Measurements from ENCODE around the gene IDH3G.

Gene IDH3G

DNA sequence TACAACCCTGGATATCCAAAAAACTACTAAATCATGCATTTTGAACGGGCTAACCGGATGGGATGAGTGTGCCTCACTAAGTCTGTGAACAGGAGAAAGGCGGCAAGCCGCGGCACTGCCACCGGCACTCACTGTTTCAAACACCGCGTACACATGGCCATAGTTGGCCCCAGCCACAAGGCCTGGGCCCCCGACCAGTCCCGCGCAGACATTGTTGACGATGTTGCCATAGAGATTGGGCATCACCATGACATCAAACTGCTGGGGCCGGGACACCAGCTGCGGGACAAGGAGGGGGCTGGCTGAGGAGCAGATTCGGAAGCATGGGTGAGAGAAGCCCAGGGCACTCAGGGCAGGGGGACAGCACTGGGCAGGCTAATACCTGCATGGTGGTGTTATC is 7.5 kb downstream of the IDH3G start:
- Mint-ChIP-seq H3K27me3 (no peaks in the 10 kb centered on the region), H3K4me3 (no peak overlapping the region), H3K4me1 (no peaks in the 10 kb centered on the region), H3K36me3 (peaks cover 6% of the 10 kb centered on the region), H3K27ac (no peak overlapping the region), H3K9me3 (no peaks in the 10 kb centered on the region)
- CTCF ChIA-PET, result no interaction called here
- no peak for DNase-seq

DNA sequence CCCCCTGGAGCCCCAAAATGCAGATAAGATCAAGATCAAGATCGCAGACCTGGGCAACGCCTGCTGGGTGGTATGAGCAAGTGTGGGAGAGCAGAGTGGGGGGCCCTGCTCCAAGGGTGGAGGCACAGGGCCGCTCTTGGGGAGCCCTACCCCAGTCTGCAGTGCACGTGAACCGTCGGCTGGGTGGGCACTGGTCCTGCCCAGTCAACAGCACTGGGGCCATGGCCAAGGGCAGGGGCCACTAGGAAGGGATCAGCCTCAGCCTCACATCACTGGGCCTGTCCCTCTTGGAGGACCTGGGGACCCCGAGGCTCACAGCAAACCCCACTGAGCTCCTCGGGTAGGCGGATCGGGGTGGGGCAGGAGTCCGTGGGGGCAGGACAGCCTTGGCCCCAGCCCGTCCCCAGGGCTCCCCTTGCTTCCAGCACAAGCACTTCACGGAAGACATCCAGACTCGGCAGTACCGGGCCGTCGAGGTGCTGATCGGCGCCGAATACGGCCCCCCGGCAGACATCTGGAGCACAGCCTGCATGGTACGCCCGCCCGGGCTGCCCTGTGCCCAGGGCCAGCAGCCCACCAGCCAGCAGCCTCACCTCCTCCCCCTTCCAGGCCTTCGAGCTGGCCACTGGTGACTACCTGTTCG is 9.7 kb downstream of the IDH3G start:
- H3K27me3 Mint-ChIP-seq, result peaks cover 18% of the 10 kb centered on the region
- no peak overlapping the region for H3K4me3 Mint-ChIP-seq
- no peaks in the 10 kb centered on the region for H3K9me3 Mint-ChIP-seq
- CTCF ChIA-PET, result no interaction called here
- H3K27ac Mint-ChIP-seq, result no peak overlapping the region
- no peaks in the 10 kb centered on the region for H3K4me1 Mint-ChIP-seq
- peaks cover 2% of the 10 kb centered on the region for H3K36me3 Mint-ChIP-seq
- no peak for DNase-seq

DNA sequence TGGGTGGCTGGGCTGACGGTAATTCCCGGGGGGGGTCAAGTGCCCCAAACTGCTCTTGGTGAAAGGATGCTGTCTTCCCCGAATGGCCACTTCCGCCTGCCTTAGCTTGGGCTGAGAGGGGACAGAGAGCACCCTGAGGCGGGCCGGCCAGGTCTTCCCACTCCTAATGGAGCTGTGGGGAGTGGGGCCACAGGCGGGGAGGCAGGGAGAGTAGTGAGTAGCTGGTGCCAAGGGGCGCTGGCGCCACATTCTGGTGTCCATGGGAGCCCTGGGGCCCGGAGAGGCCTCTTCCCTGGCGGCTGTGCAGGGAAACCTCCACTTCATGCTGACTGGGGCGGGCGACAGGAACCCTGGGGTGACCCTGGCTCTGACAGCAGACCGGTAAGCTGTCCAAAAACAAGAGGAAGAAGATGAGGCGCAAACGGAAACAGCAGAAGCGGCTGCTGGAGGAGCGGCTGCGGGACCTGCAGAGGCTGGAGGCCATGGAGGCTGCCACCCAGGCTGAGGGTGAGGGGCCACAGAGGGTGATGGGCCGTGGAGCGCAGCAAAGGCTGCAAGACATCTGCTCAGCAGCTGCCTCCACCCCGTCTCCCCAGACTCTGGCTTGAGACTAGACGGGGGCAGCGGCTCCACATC is 10.7 kb downstream of the IDH3G start:
- H3K27ac Mint-ChIP-seq, result no peak overlapping the region
- no peaks in the 10 kb centered on the region for H3K4me1 Mint-ChIP-seq
- CTCF ChIA-PET, result no interaction called here
- no peak for DNase-seq
- H3K9me3 Mint-ChIP-seq, result no peaks in the 10 kb centered on the region
- no peak overlapping the region for H3K4me3 Mint-ChIP-seq
- H3K27me3 Mint-ChIP-seq, result peaks cover 26% of the 10 kb centered on the region
- no peaks in the 10 kb centered on the region for H3K36me3 Mint-ChIP-seq

DNA sequence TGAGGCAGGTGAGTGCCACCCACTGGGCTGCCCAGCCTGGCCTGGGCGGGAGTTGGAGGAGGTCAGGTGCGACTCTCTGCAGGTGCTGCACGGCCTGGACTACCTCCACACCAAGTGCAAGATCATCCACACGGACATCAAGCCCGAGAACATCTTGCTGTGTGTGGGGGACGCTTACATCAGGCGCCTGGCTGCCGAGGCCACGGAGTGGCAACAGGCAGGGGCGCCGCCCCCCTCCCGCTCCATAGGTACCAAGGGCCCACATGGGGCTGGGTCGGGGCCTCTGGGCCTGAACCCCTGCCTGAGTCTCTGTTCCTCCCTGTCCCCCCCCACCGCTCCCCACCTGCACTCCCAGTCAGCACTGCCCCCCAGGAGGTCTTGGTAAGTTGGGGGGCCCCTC is 11.3 kb downstream of the IDH3G start:
- H3K27ac Mint-ChIP-seq, result no peak overlapping the region
- no peak overlapping the region for H3K4me3 Mint-ChIP-seq
- CTCF ChIA-PET, result no interaction called here
- DNase-seq, result no peak
- peaks cover 29% of the 10 kb centered on the region for H3K27me3 Mint-ChIP-seq
- H3K36me3 Mint-ChIP-seq, result no peaks in the 10 kb centered on the region
- no peaks in the 10 kb centered on the region for H3K4me1 Mint-ChIP-seq
- no peaks in the 10 kb centered on the region for H3K9me3 Mint-ChIP-seq

DNA sequence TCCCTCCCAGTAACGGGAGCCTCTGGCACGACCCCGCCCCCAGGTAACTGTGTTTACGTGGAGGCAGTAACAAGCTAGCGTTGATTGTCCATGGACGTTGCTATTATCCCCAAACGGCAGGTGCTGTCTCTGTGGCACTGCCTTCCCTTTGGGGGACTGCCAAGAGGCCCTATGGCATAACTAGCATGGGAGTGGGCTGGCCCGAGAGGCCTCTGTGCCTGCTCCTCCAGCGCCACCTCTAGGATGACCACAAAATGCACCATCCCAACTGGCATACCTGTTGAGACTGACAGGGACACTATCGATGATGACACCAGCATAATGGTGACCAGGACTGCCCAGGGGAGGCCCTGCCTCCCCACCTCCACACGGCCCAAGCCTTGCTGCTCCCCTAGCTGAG is 11.9 kb downstream of the IDH3G start:
- Mint-ChIP-seq H3K36me3 (no peaks in the 10 kb centered on the region), H3K9me3 (no peaks in the 10 kb centered on the region), H3K27ac (no peak overlapping the region), H3K27me3 (peaks cover 29% of the 10 kb centered on the region), H3K4me3 (no peak overlapping the region), H3K4me1 (no peaks in the 10 kb centered on the region)
- CTCF ChIA-PET, result no interaction called here
- no peak for DNase-seq

DNA sequence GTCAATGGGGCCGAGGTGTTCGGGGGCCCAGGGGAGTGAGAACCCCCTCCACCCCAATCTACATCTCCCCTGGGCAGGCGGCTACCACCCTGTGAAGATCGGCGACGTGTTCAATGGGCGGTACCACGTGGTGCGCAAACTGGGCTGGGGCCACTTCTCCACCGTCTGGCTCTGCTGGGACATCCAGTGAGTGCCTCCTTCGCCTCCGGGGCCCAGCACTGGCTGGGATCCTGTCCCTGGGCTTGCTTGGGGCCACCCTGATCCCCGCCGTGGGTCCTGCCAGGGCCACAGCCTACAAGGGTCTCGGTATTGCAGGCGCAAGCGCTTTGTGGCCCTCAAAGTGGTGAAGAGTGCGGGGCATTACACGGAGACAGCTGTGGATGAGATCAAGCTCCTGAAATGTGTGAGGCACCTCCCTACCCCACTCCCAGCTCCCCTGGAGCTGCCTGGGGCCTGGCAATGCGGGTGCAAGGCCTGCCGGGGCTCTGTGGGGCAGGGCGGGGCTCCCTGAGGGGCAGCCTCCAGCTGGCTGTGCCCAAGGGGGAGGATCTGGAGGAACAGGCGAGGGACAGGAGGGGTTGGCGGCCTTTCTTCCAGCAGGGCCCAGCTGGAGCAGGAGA is 12.6 kb downstream of the IDH3G start:
- H3K27ac Mint-ChIP-seq, result no peak overlapping the region
- H3K36me3 Mint-ChIP-seq, result no peaks in the 10 kb centered on the region
- DNase-seq, result no peak
- H3K27me3 Mint-ChIP-seq, result peaks cover 29% of the 10 kb centered on the region
- no peaks in the 10 kb centered on the region for H3K9me3 Mint-ChIP-seq
- CTCF ChIA-PET, result no interaction called here
- H3K4me1 Mint-ChIP-seq, result no peaks in the 10 kb centered on the region
- H3K4me3 Mint-ChIP-seq, result no peak overlapping the region

DNA sequence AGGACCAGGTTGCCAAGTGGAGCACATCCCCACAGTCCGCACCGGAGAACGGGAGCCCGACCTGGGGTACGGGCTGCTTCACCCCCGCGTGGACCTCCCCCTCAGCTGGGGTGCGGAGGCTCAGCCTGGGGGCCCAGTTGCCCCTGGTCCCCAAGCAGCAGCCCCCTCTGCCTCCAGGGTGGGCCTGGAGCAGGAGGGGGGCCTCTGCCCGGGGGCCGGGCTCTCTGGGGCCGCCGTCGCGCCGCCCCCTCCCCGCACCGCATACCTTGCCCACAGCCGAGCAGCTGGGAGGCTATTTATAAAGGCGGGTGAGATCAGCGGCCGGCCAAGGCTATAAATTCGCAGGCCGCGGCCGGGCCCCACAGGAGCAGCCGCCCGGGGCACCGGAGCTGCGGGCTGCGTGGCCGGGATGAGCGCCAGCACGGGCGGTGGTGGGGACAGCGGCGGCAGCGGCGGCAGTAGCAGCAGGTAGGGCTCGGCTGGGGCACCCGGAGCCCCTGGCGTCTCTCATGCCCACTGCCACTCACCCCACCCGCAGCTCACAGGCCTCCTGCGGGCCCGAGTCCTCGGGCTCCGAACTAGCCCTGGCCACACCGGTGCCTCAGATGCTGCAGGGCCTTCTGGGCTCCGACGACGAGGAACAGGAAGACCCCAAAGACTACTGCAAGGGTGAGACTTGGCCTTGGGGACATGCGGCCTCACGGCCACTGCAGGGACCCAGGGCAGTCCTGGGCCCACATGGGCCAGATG is 13.3 kb downstream of the IDH3G start, which contains the start of gene SRPK3:
SRPK3 (plus strand) TSS at position 364 of the 750 bp plus-strand sequence; CDS start at position 410, 46 bp downstream.
- CTCF ChIA-PET, result no interaction called here
- Mint-ChIP-seq H3K9me3 (no peaks in the 10 kb centered on the region), H3K4me3 (no peak within 1 kb of the TSS), H3K36me3 (no peaks in the 10 kb centered on the region), H3K27ac (peak within 1 kb of the TSS; percentile 49), H3K27me3 (peaks cover 29% of the 10 kb centered on the region), H3K4me1 (no peaks in the 10 kb centered on the region)
- no peak for DNase-seq

DNA sequence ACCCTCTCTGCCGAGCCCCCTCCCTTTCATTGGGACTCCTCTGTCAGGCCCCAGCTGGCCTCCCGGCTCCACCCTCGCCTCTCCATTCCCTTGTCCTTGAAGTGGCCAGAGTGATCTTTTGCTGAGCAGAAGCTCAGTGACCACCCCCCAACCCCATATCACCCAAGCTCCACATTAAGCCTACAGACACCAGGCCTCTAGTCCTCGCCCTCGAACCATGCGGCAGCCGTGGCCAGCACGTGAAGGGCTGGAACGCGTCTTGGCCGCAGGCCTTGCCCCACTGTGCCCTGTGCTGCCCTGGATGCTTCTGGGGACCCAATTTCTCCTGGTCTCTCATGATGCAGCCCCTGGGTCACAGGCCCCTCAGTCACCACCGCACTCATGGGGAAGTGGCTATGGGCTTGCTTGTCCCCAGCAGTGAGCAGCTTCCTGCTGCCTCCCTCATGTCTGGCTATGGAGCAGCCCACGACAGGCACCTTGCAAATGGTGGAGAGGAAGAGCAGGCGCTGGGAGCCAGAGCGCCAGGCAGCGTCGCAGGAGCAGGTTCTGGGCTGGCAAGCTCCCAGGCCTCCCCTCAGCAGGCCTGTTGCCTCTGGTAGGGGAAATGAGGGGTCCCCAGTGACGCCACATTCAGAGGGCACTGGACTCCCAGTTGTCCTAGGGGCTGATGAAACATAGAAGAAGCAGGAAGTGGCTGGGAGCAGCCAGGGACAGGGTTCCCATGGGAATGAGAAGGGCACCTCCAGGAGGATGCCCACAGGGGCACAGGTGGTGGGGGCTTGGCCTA is 14.1 kb downstream of the IDH3G start:
- peaks cover 29% of the 10 kb centered on the region for H3K27me3 Mint-ChIP-seq
- H3K4me3 Mint-ChIP-seq, result no peak overlapping the region
- no peaks in the 10 kb centered on the region for H3K36me3 Mint-ChIP-seq
- H3K4me1 Mint-ChIP-seq, result no peaks in the 10 kb centered on the region
- DNase-seq, result no peak
- no peaks in the 10 kb centered on the region for H3K9me3 Mint-ChIP-seq
- H3K27ac Mint-ChIP-seq, result peak overlapping the region; percentile 49
- CTCF ChIA-PET, result no interaction called here

DNA sequence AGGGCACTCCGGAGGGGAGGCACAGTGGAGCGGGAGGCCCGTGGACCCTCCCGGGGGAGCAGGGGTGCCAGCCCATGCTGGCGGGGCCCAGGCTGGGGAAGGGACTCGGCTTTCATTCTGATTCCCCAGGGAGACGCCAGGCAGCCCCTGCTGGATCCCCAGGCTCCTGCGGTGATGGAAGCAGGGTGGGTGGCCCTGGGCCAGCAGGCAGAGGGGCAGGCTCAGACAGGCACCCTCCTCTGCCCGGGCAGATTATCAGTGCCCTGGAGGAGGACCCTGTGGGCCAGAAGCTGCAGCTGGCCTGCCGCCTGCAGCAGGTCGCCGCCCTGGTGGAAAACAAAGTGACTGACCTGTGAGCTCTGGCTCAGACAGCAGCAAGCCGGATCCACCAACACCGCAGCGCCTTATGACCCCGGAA is 15.5 kb downstream of the IDH3G start:
- Mint-ChIP-seq H3K9me3 (no peaks in the 10 kb centered on the region), H3K36me3 (no peaks in the 10 kb centered on the region), H3K27me3 (peaks cover 29% of the 10 kb centered on the region), H3K4me1 (no peaks in the 10 kb centered on the region), H3K4me3 (no peak overlapping the region), H3K27ac (no peak overlapping the region)
- CTCF ChIA-PET, result no interaction called here
- no peak for DNase-seq

DNA sequence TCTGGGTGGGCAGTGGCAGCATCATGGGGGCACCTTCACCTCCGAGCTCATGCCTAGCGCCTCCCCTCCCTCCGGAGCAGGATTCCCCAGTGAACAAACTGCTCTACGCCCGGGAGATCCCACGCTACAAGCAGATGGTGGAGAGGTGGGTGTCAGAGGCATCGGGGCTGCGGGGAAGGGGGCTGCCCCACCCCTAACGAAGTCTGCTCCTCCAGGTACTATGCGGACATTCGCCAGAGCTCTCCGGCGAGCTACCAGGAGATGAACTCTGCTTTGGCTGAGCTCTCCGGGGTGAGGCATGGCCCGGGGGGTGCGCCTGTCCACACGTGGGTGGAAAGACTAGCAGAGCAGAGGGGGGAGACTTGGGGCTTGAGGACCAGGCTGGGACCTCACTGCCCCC is 16.0 kb downstream of the IDH3G start:
- CTCF ChIA-PET, result no interaction called here
- Mint-ChIP-seq H3K9me3 (no peaks in the 10 kb centered on the region), H3K36me3 (no peaks in the 10 kb centered on the region), H3K4me1 (no peaks in the 10 kb centered on the region), H3K27me3 (peaks cover 29% of the 10 kb centered on the region), H3K27ac (no peak overlapping the region), H3K4me3 (no peak overlapping the region)
- DNase-seq, result no peak

DNA sequence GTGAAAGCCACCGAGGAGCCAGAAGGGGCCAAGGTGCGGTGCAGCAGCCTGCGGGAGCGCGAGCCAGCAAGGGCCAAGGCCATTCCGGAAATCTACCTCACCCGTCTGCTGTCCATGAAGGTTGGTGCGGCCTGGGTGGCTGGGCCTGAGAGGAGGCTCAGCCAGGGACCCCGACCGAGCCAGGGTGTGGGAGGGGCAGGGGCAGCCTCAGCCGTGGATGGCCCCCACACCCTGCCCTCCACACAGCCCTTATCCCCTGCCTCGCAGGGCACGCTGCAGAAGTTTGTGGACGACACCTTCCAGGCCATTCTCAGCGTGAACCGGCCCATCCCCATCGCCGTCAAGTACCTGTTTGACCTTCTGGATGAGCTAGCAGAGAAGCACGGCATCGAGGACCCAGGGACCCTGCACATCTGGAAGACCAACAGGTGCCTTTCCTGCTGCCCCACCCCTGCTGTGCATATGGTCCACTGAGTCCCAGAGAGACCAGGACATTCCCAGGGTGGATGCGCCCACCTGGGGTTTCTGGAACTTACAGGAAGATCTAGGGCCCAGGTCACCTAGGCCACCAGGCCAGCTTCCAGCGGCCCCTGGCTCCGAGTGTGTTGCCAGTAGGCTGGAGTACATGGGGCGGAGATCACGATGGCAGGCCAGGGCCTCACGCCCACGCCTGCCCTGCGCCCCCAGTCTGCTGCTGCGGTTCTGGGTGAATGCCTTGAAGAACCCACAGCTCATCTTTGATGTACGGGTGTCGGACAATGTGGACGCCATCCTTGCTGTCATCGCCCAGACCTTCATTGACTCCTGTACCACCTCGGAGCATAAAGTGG is 16.7 kb downstream of the IDH3G start:
- no peaks in the 10 kb centered on the region for H3K4me1 Mint-ChIP-seq
- no peak overlapping the region for H3K4me3 Mint-ChIP-seq
- no peaks in the 10 kb centered on the region for H3K36me3 Mint-ChIP-seq
- peak; percentile 3 for DNase-seq
- no peak overlapping the region for H3K27ac Mint-ChIP-seq
- CTCF ChIA-PET, result interaction anchor here (0.5 kb wide), 1 partner anchor 74 kb away, joined by 3 read pairs; no protein-coding TSS in a partner anchor
- H3K27me3 Mint-ChIP-seq, result peaks cover 29% of the 10 kb centered on the region
- no peaks in the 10 kb centered on the region for H3K9me3 Mint-ChIP-seq

DNA sequence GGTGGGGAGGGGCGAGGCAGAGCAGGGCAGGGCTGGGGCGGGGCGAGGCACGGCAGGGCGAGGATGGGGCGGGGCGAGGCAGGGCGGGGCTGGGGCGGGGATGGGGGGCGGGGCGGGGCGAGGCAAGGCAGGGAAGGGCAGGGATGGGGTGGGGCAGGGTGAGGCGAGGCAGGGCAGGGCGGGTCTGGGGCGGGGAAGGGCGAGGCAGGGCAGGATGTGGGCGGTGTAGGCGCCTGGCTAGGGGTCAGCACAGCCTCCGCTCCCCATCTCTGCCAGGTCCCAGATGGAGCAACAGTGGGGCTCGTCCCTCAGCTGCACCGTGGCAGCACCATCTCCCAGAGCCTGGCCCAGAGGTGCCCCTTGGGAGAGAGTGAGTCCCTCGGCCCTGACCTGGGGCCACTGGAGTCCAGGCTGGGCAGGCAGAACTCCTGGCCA is 17.5 kb downstream of the IDH3G start:
- no peaks in the 10 kb centered on the region for H3K36me3 Mint-ChIP-seq
- CTCF ChIA-PET, result no interaction called here
- H3K4me3 Mint-ChIP-seq, result no peak overlapping the region

DNA sequence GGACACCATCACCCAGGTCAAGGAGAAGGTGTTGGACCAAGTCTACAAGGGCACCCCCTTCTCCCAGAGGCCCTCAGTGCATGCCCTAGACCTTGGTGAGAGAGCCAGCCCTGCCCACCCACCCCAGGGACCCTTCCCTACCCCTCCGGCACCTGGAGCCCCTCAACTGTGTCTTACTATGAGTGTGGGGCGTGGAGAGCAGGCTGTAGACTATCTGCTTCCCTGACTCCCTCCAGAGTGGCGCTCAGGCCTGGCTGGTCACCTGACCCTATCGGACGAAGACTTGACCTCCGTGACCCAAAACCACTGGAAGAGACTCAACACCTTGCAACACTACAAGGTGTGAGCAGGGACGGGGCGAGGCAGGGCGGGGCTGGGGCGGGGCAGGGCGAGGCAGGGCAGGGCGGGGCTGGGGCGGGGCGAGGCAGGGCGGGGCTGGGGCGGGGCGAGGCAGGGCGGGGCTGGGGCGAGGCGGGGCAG is 18.0 kb downstream of the IDH3G start:
- H3K36me3 Mint-ChIP-seq, result no peaks in the 10 kb centered on the region
- no peaks in the 10 kb centered on the region for H3K4me1 Mint-ChIP-seq
- CTCF ChIA-PET, result no interaction called here
- no peak overlapping the region for H3K4me3 Mint-ChIP-seq
- H3K9me3 Mint-ChIP-seq, result no peaks in the 10 kb centered on the region
- no peak overlapping the region for H3K27ac Mint-ChIP-seq
- H3K27me3 Mint-ChIP-seq, result peaks cover 25% of the 10 kb centered on the region
- peak; percentile 3 for DNase-seq

More for the DNA sequence above, 17.5 kb downstream of the IDH3G start:
- peak; percentile 6 for DNase-seq
- Mint-ChIP-seq H3K9me3 (no peaks in the 10 kb centered on the region), H3K27ac (no peak overlapping the region), H3K27me3 (peaks cover 29% of the 10 kb centered on the region), H3K4me1 (no peaks in the 10 kb centered on the region)

All from activated naive CD4-positive, alpha-beta T cell treated with anti-CD3 and anti-CD28 coated beads, Interleukin-2, amount 10 ng/mL, durations not matched to agents 7 days and 5 days (primary cell).